ENCODE measurements around the gene CHRNE.

DNA sequence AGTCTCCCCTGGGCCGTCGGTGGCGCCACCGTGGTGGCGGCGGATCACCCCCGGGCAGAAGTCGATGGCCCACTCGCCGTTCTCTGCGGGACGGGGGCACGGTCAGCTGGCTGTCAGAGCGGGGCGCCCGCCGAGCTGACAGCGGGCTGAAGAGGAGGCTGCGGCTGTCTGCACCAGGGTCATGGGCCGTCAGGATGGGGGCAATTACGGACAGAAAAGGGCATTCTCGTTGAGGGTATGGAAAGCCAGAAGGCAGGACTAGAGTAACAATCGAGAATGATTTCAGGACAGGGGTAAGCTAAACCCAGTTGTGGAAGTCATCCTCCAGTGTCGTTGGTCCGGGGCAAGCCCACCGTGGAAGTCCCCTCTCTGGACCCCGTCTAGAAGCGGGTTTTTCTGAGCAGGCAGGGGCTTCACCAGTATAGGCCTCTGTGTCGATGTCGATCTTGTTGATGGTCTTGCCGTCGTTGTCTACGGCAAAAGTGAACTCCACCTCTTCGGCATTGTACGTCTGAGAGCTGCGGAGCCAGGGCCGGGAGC, 1.7 kb downstream of the CHRNE start:
- TF ChIP-seq, protein P1, sequence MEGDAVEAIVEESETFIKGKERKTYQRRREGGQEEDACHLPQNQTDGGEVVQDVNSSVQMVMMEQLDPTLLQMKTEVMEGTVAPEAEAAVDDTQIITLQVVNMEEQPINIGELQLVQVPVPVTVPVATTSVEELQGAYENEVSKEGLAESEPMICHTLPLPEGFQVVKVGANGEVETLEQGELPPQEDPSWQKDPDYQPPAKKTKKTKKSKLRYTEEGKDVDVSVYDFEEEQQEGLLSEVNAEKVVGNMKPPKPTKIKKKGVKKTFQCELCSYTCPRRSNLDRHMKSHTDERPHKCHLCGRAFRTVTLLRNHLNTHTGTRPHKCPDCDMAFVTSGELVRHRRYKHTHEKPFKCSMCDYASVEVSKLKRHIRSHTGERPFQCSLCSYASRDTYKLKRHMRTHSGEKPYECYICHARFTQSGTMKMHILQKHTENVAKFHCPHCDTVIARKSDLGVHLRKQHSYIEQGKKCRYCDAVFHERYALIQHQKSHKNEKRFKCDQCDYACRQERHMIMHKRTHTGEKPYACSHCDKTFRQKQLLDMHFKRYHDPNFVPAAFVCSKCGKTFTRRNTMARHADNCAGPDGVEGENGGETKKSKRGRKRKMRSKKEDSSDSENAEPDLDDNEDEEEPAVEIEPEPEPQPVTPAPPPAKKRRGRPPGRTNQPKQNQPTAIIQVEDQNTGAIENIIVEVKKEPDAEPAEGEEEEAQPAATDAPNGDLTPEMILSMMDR (IDR thresholded peaks at IDR 0.05; ENCODE audit: low read depth, low read length) = no peak
- no peak for TF ChIP-seq EZH2phosphoT487 (IDR thresholded peaks at IDR 0.05; ENCODE audit: low read depth)

Measured in OCI-LY3 (cell line).